OCI-LY7 (cell line): ENCODE results near the gene HACL1.

Source experiments
- CTCF ChIP-seq: fragments of 200-600 bp; sonication (generic); conservative IDR thresholded peaks from 2 replicates; pipeline ENCODE4 v1.5.1; 2014; ENCODE audit warnings: mild to moderate bottlenecking, antibody characterized with exemption, low read length, moderate library complexity, mixed read lengths
- EZH2phosphoT487 ChIP-seq: fragments of 200-600 bp; sonication (generic); IDR thresholded peaks from 2 replicates; pipeline ENCODE4 v1.6.1; 2018; ENCODE audit warnings: low read depth, borderline replicate concordance, mild to moderate bottlenecking, mixed run types, antibody characterized with exemption, low read length, moderate library complexity, mixed read lengths

DNA sequence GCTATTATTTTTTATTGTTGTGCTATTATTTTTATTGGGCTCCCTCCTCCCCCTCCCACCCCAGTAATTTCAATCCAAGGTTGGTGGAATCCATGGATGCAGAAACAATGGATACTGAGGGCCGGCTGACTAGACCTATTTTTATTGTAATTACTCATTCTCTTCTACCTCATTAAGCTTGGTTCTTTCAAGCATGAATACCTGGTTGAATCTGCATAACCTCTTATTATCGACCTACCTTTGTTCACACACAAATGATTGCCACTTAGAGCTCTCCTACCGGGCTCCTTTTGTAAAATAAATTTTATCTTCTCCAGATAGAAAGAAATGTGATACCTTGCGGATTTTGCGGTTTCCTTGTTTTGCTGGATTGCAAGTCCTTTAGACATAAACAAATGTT lies 31.8 kb upstream of the HACL1 start:
- TF ChIP-seq CTCF (no peak), EZH2phosphoT487 (no peak)
